ENCODE data around the gene GABRG3. TPM values are rescaled to one million over a fixed set of nuclear protein-coding genes. Genes with fewer than 3 reads are reported as not detected.

Gene GABRG3
- total and polyA plus RNA-seq, 8 donors = 0.35 TPM; not detected in 7

GRCh38 chr15:27486683-27487647, 516.0 kb downstream of the GABRG3 start:
- WGBS, 2 donors = 50 to 61% methylated on average over 6 of the region's 6 CpGs
- ATAC-seq = no peak
- Histone ChIP-seq H3K9me3 (no peaks in the 10 kb centered on the region), H3K36me3 (no peaks in the 10 kb centered on the region), H3K4me3 (no peak overlapping the region), H3K4me1 (no peaks in the 10 kb centered on the region), H3K27ac (no peak overlapping the region), H3K27me3 (no peaks in the 10 kb centered on the region)
- TF ChIP-seq CTCF (IDR thresholded peaks at IDR 0.05) = no peak
- FAIRE-seq = no peak
- intact Hi-C loops (cut with DNase I) = no loop called here
- DNase-seq = no peak

GRCh38 chr15:27487846-27488245, 516.9 kb downstream of the GABRG3 start:
- no peak for FAIRE-seq

GRCh38 chr15:27490867-27491595, 520.0 kb downstream of the GABRG3 start:
- no peak for DNase-seq
- Histone ChIP-seq H3K27ac (no peak overlapping the region), H3K36me3 (no peaks in the 10 kb centered on the region), H3K4me1 (no peaks in the 10 kb centered on the region), H3K4me3 (no peak overlapping the region), H3K27me3 (no peaks in the 10 kb centered on the region), H3K9me3 (no peaks in the 10 kb centered on the region)
- no peak for TF ChIP-seq CTCF (IDR thresholded peaks at IDR 0.05)
- ATAC-seq = no peak
- 56 to 66% methylated on average over 12 of the region's 12 CpGs for WGBS, 2 donors
- intact Hi-C loops (cut with DNase I) = loop anchor here in 1 of 3 donors (10.0 kb wide), 1 partner anchor 46 kb away; no protein-coding TSS in a partner anchor
- no peak for FAIRE-seq

More at GRCh38 chr15:27487846-27488245, 516.9 kb downstream of the GABRG3 start:
- Histone ChIP-seq H3K27me3 (no peaks in the 10 kb centered on the region), H3K27ac (no peak overlapping the region), H3K9me3 (no peaks in the 10 kb centered on the region), H3K4me3 (no peak overlapping the region), H3K36me3 (no peaks in the 10 kb centered on the region), H3K4me1 (no peaks in the 10 kb centered on the region)
- DNase-seq = no peak
- ATAC-seq = no peak
- 75 to 79% methylated on average over 11 of the region's 11 CpGs for WGBS, 2 donors
- intact Hi-C loops (cut with DNase I) = no loop called here
- no peak for TF ChIP-seq CTCF (IDR thresholded peaks at IDR 0.05)

- no peak for FAIRE-seq
- Histone ChIP-seq H3K4me1 (no peaks in the 10 kb centered on the region), H3K4me3 (no peak overlapping the region), H3K9me3 (no peaks in the 10 kb centered on the region), H3K36me3 (no peaks in the 10 kb centered on the region), H3K27me3 (no peaks in the 10 kb centered on the region), H3K27ac (no peak overlapping the region)
- no peak for DNase-seq
- 51 to 64% methylated on average over 10 of the region's 10 CpGs for WGBS, 2 donors
- intact Hi-C loops (cut with DNase I) = loop anchor here in 1 of 3 donors (10.0 kb wide), 1 partner anchor 47 kb away; no protein-coding TSS in a partner anchor
- TF ChIP-seq CTCF (IDR thresholded peaks at IDR 0.05) = no peak
- no peak for ATAC-seq
These were observed 521.0 kb downstream of the GABRG3 start for GRCh38 chr15:27491666-27492621.
